HepG2 (cell line): ENCODE measurements around the gene DSTYK. TPM values are rescaled to one million over a fixed set of nuclear protein-coding genes. Genes with fewer than 3 reads are reported as not detected.

ENCODE experiments used
- ATAC-seq: fragments of 200-7000 bp; cut with Tn5 transposase; 3 replicates; pipeline ENCODE4 v1.9.1; 2020; ENCODE audit warnings: mild to moderate bottlenecking, moderate library complexity
- BruUV-seq: library from RNA; stranded (reverse); fragments of 400-500 nt; replicated peaks from 2 replicates; lab custom pipeline; 2021; lab: Mats Ljungman, UMichigan
- CTCF ChIA-PET: fragments of 300-600 bp; formaldehyde crosslinking; extraction: SDS; loops from one replicate; lab custom pipeline; 2021; ENCODE audit warnings: low total read pairs, inconsistent platforms, low intra/inter-chr PET ratio; lab: Yijun Ruan, JAX
- POLR2A ChIA-PET: fragments of 350-600 bp; sonication (Branson Sonifier 250); formaldehyde crosslinking; loops from one replicate; lab custom pipeline; 2020; ENCODE audit warnings: antibody characterized with exemption, inconsistent platforms; lab: Yijun Ruan, JAX
- DNase-seq: peaks from one replicate; pipeline ENCODE4 v3.0.0-alpha.2; 2015; ENCODE audit warnings: low spot score
- FAIRE-seq: peaks from 3 replicates; lab custom pipeline; 2011; peaks lifted over from hg19 to GRCh38; lab: Jason Lieb, UNC
- H2AFZ ChIP-seq: one replicate; pipeline ENCODE4 v1.6.1; 2011; ENCODE audit warnings: low read length, inconsistent platforms
- H3K27ac ChIP-seq: fragments of 300-600 bp; 3 replicates; pipeline ENCODE4 v1.8.0; 2011; ENCODE audit warnings: mixed run types, mild to moderate bottlenecking, mixed read lengths, low read length, inconsistent platforms; ENCODE audit not compliant: insufficient read depth; ENCODE audit errors: extremely low read length
- H3K27me3 ChIP-seq, 2 experiments: fragments of 200-600 bp in 1 of 2; 2 replicates in 1 of 2; 3 replicates in 1 of 2; pipeline versions ENCODE4 v1.6.0 to v1.8.0; 2011; ENCODE audit warnings: low read length in 2 of 2, mild to moderate bottlenecking in 2 of 2, moderate library complexity in 2 of 2, inconsistent platforms in 1 of 2; ENCODE audit not compliant: insufficient read depth in 2 of 2, control insufficient read depth in 1 of 2
- H3K36me3 ChIP-seq, 2 experiments: fragments of 200-600 bp in 1 of 2; replicated peaks in 1 of 2; 2 replicates in 1 of 2; 3 replicates in 1 of 2; pipeline versions ENCODE4 v1.5.1 to v1.8.0; 2011; ENCODE audit warnings: low read length in 2 of 2, inconsistent platforms in 1 of 2; ENCODE audit not compliant: insufficient read depth in 2 of 2, control insufficient read depth in 1 of 2
- H3K4me1 ChIP-seq: 2 replicates; pipeline ENCODE4 v1.5.1; 2012; ENCODE audit warnings: low read length, inconsistent platforms; ENCODE audit not compliant: insufficient read depth
- H3K4me2 ChIP-seq: 2 replicates; pipeline ENCODE4 v1.6.0; 2011; ENCODE audit warnings: low read depth, low read length, inconsistent platforms
- H3K4me3 ChIP-seq, 3 experiments: fragments of 200-600 bp in 1 of 3; sonication (generic), shearing (Covaris generic) in 1 of 3; replicated peaks in 1 of 3; 2 replicates each; pipeline ENCODE4 v1.5.1; 2011 to 2016; ENCODE audit warnings: low read length in 3 of 3, inconsistent platforms in 2 of 3, low read depth in 2 of 3, mild to moderate bottlenecking in 2 of 3, control low read depth in 1 of 3, mixed read lengths in 1 of 3; ENCODE audit not compliant: insufficient read depth in 1 of 3
- H3K79me2 ChIP-seq: one replicate; pipeline ENCODE4 v1.6.1; 2011; ENCODE audit warnings: low read length, inconsistent platforms; ENCODE audit not compliant: insufficient read depth
- H3K9ac ChIP-seq: 2 replicates; pipeline ENCODE4 v1.6.0; 2011; ENCODE audit warnings: mild to moderate bottlenecking, low read depth, low read length, inconsistent platforms; ENCODE audit not compliant: insufficient read depth
- H3K9me3 ChIP-seq: 2 replicates; pipeline ENCODE4 v1.5.1; 2012; ENCODE audit warnings: mild to moderate bottlenecking, low read length
- H4K20me1 ChIP-seq: 2 replicates; pipeline ENCODE4 v1.6.0; 2011; ENCODE audit warnings: inconsistent platforms, mild to moderate bottlenecking, low read length, moderate library complexity; ENCODE audit not compliant: insufficient read depth
- ARID3A ChIP-seq: IDR thresholded peaks from 2 replicates; pipeline ENCODE4 v1.6.1; 2012; ENCODE audit warnings: low read depth, low read length, improper control_type of control experiment
- DR1 ChIP-seq: sonication (generic); formaldehyde crosslinking; IDR thresholded peaks from 2 replicates; pipeline ENCODE4 v1.8.0; 2021; ENCODE audit warnings: mild to moderate bottlenecking, missing genetic modification reagents, inconsistent platforms
- EHMT2 ChIP-seq: fragments of 200-600 bp; sonication (generic); IDR thresholded peaks from 2 replicates; pipeline ENCODE4 v1.7.0; 2017; ENCODE audit warnings: antibody characterized with exemption, low read depth, low read length, borderline replicate concordance
- FOXA3 ChIP-seq: IDR thresholded peaks from 2 replicates; pipeline ENCODE4 v1.6.1; 2016; ENCODE audit warnings: missing genetic modification reagents, missing compliant biosample characterization
- FOXJ3 ChIP-seq: sonication (generic); formaldehyde crosslinking; IDR thresholded peaks from 2 replicates; pipeline ENCODE4 v1.4.0; 2020; ENCODE audit warnings: missing genetic modification reagents, mild to moderate bottlenecking, borderline replicate concordance
- MEIS2 ChIP-seq: sonication (generic); formaldehyde crosslinking; IDR thresholded peaks from 2 replicates; pipeline ENCODE4 v1.9.0; 2021; ENCODE audit warnings: mild to moderate bottlenecking, missing genetic modification reagents
- SIX4 ChIP-seq: sonication (generic); formaldehyde crosslinking; IDR thresholded peaks from 2 replicates; pipeline ENCODE4 v1.4.0; 2020; ENCODE audit warnings: missing genetic modification reagents
- SMARCE1 ChIP-seq: fragments of 450-650 bp; IDR thresholded peaks from 2 replicates; pipeline ENCODE4 v1.6.1; 2017; ENCODE audit warnings: borderline replicate concordance
- ZNF142 ChIP-seq: sonication (generic); formaldehyde crosslinking; IDR thresholded peaks from 2 replicates; pipeline ENCODE4 v1.4.0; 2020; ENCODE audit warnings: missing genetic modification reagents
- in situ Hi-C: cut with HindIII; loops from 2 replicates; pipeline ENCODE4 v1.10.0; 2017; ENCODE audit warnings: low pct_unique_long_range_greater_than_20kb; ENCODE audit not compliant: extremely low pct_ligation_motif_present
- intact Hi-C: fragments of 100-400 bp; cut with micrococcal nuclease; formaldehyde crosslinking; loops from one replicate; pipeline ENCODE4 v1.10.0; 2022; ENCODE audit not compliant: unreplicated experiment
- polyA plus RNA-seq, 8 experiments: library from polyadenylated mRNA; depleted of rRNA in 3 of 8; stranded (reverse) in 7 of 8; unstranded in 1 of 8; fragments of >200 nt; fragmentation: Illumina TruSeq in 4 of 8; extraction: Trizol in 4 of 8; gene quantifications; 2 replicates each; pipeline versions ENCODE4 v1.2.1 to v1.2.3, GENCODE V29; 2011 to 2016; ENCODE audit warnings: low read depth in 4 of 8, missing spikeins in 1 of 8, mixed read lengths in 1 of 8; ENCODE audit not compliant: insufficient read depth in 1 of 8
- total RNA-seq, 5 experiments: library from RNA; depleted of rRNA; stranded (reverse); fragments of >200 nt; fragmentation: Illumina TruSeq; extraction: Trizol; gene quantifications; 2 replicates each; pipeline ENCODE4 v1.2.3, GENCODE V29; 2016; ENCODE audit warnings: low read depth in 1 of 5

DSTYK gene
- total and polyA plus RNA-seq, 2 of the 13 experiments (the other 11 are each of a cell fraction or from before 2014, with no cell fraction given): 2.6 to 4.8 TPM

GRCh38 chr1:205186191-205186590 is 25.3 kb downstream of the DSTYK start:
- DNase-seq (no peak), FAIRE-seq (no peak), ATAC-seq (no peak)
- in situ Hi-C loops (no loop called here), intact Hi-C loops (no loop called here)
- H3K4me2 ChIP-seq: no peak overlapping the region
- no peak overlapping the region for H3K27ac ChIP-seq
- POLR2A ChIA-PET: no interaction called here
- no peak overlapping the region for H3K4me3 ChIP-seq
- no peak overlapping the region for H2AFZ ChIP-seq
- BruUV-seq: no TSS peak
- H4K20me1 ChIP-seq: no peaks in the 10 kb centered on the region
- peaks cover 14% of the 10 kb centered on the region for H3K4me1 ChIP-seq
- no peaks in the 10 kb centered on the region for H3K9me3 ChIP-seq
- no peak overlapping the region for H3K9ac ChIP-seq
- no peaks in the 10 kb centered on the region for H3K27me3 ChIP-seq
- H3K79me2 ChIP-seq: peaks cover 4% of the 10 kb centered on the region
- H3K36me3 ChIP-seq: peaks cover 0 to 3% of the 10 kb centered on the region in 2 experiments; a peak in 2 of 5 replicates
- TF ChIP-seq ARID3A (no peak), MEIS2 (CRISPR knock-in tag) (no peak), EHMT2 (no peak), FOXJ3 (CRISPR knock-in tag) (no peak), ZNF142 (CRISPR knock-in tag) (no peak), SIX4 (CRISPR knock-in tag) (no peak), SMARCE1 (no peak), DR1 (no peak), FOXA3 (no peak)
- CTCF ChIA-PET: no interaction called here
